K562 (cell line): ENCODE results near the gene DEFB114. TPM values are rescaled to one million over a fixed set of nuclear protein-coding genes. Genes with fewer than 3 reads are reported as not detected.

Experiments used
- ATAC-seq: fragments of 200-7000 bp; cut with Tn5 transposase; 3 replicates; pipeline ENCODE4 v1.9.1; 2020; ENCODE audit warnings: moderate library complexity
- BruUV-seq: library from RNA; stranded (reverse); fragments of 400-500 nt; replicated peaks from 2 replicates; lab custom pipeline; 2021; lab: Mats Ljungman, UMichigan
- CTCF ChIA-PET: fragments of 300-600 bp; formaldehyde crosslinking; extraction: SDS; loops from one replicate; lab custom pipeline; 2021; ENCODE audit warnings: low intra/inter-chr PET ratio; lab: Yijun Ruan, JAX
- POLR2A ChIA-PET: fragments of 300-600, 350-650 bp; sonication (Branson Sonifier 250); formaldehyde crosslinking; extraction: SDS; loops from one replicate; lab custom pipeline; 2021; ENCODE audit warnings: antibody characterized with exemption, inconsistent platforms; lab: Yijun Ruan, JAX
- DNase-seq, 4 experiments: peaks; one replicate each; pipeline versions ENCODE4 v3.0.0 to v3.0.0-alpha.2; 2011 to 2018; ENCODE audit warnings: low spot score in 3 of 4, mixed read lengths in 3 of 4; ENCODE audit errors: extremely low read depth in 1 of 4
- FAIRE-seq: peaks from 2 replicates; lab custom pipeline; 2011; peaks lifted over from hg19 to GRCh38; lab: Jason Lieb, UNC
- H2AFZ ChIP-seq: 2 replicates; pipeline ENCODE4 v1.6.0; 2011; ENCODE audit warnings: low read depth, low read length, control low read depth, inconsistent platforms
- H3K27ac ChIP-seq: fragments of 200-600 bp; 3 replicates; pipeline ENCODE4 v1.8.0; 2011; ENCODE audit warnings: low read depth, mild to moderate bottlenecking, control low read depth, inconsistent platforms, low read length, moderate library complexity, mixed read lengths; ENCODE audit errors: extremely low read depth
- H3K27me3 ChIP-seq, 2 experiments: fragments of 300-600 bp in 1 of 2; 2 replicates in 1 of 2; 3 replicates in 1 of 2; pipeline versions ENCODE4 v1.6.0 to v1.8.0; 2011; ENCODE audit warnings: inconsistent platforms in 2 of 2, low read length in 2 of 2, mild to moderate bottlenecking in 1 of 2, mixed read lengths in 1 of 2, moderate library complexity in 1 of 2; ENCODE audit not compliant: control insufficient read depth in 2 of 2, insufficient read depth in 2 of 2
- H3K36me3 ChIP-seq: fragments of 300-600 bp; 3 replicates; pipeline ENCODE4 v1.8.0; 2011; ENCODE audit warnings: mild to moderate bottlenecking, low read length, inconsistent platforms; ENCODE audit not compliant: control insufficient read depth, insufficient read depth
- H3K4me1 ChIP-seq, 2 experiments: fragments of 200-600 bp in 1 of 2; replicated peaks in 1 of 2; 2 replicates in 1 of 2; 3 replicates in 1 of 2; pipeline versions ENCODE4 v1.5.1 to v1.8.0; 2011; ENCODE audit warnings: inconsistent platforms in 2 of 2, low read length in 2 of 2, mild to moderate bottlenecking in 1 of 2, mixed read lengths in 1 of 2, moderate library complexity in 1 of 2; ENCODE audit not compliant: control insufficient read depth in 2 of 2, insufficient read depth in 2 of 2
- H3K4me2 ChIP-seq: 2 replicates; pipeline ENCODE4 v1.6.1; 2011; ENCODE audit warnings: low read length, control low read depth, inconsistent platforms, mixed read lengths; ENCODE audit not compliant: insufficient read depth
- H3K4me3 ChIP-seq: fragments of 200-600 bp; sonication (generic), shearing (Covaris generic); 2 replicates; pipeline ENCODE4 v1.5.1; 2016; ENCODE audit warnings: control low read depth, inconsistent platforms
- H3K79me2 ChIP-seq: fragments of 200-600 bp; 3 replicates; pipeline ENCODE4 v1.8.0; 2011; ENCODE audit warnings: low read length, inconsistent platforms; ENCODE audit not compliant: control insufficient read depth, insufficient read depth
- H3K9ac ChIP-seq, 2 experiments: 2 replicates each; pipeline versions ENCODE4 v1.6.0 to v1.6.1; 2011; ENCODE audit warnings: low read depth in 2 of 2, low read length in 2 of 2, control low read depth in 1 of 2, inconsistent platforms in 1 of 2, mild to moderate bottlenecking in 1 of 2, mixed read lengths in 1 of 2; ENCODE audit not compliant: insufficient read depth in 1 of 2
- H3K9me1 ChIP-seq: one replicate; pipeline ENCODE4 v1.6.0; 2011; ENCODE audit warnings: inconsistent platforms, mild to moderate bottlenecking, low read length, moderate library complexity; ENCODE audit not compliant: control insufficient read depth, insufficient read depth
- H3K9me3 ChIP-seq: replicated peaks from 2 replicates; pipeline ENCODE4 v1.5.1; 2011; ENCODE audit warnings: low read depth, low read length, inconsistent platforms; ENCODE audit not compliant: control insufficient read depth, insufficient read depth
- H4K20me1 ChIP-seq: replicated peaks from 2 replicates; pipeline ENCODE4 v1.6.1; 2011; ENCODE audit warnings: low read length, inconsistent platforms, mixed read lengths; ENCODE audit not compliant: control insufficient read depth, insufficient read depth
- ARNT ChIP-seq, 2 experiments: fragments of 450-650 bp; IDR thresholded peaks; 2 replicates each; pipeline ENCODE4 v1.6.1; 2016; ENCODE audit warnings: mild to moderate bottlenecking in 1 of 2
- CBX1 ChIP-seq: sonication (generic); IDR thresholded peaks from 2 replicates; pipeline ENCODE4 v1.6.1; 2016; ENCODE audit warnings: antibody characterized with exemption, low read depth, mild to moderate bottlenecking
- CBX5 ChIP-seq: IDR thresholded peaks from 2 replicates; pipeline ENCODE4 v1.6.1; 2014; ENCODE audit warnings: low read depth, borderline replicate concordance
- CLOCK ChIP-seq: fragments of 250-450 bp; sonication (Bioruptor Pico); IDR thresholded peaks from 2 replicates; pipeline ENCODE4 v1.4.0; 2020; ENCODE audit warnings: mild to moderate bottlenecking, moderate library complexity, borderline replicate concordance
- CTBP1 ChIP-seq: fragments of 450-650 bp; IDR thresholded peaks from 2 replicates; pipeline ENCODE4 v1.6.1; 2016; ENCODE audit warnings: borderline replicate concordance
- DNMT1 ChIP-seq: fragments of 450-650 bp; IDR thresholded peaks from 2 replicates; pipeline ENCODE4 v1.6.1; 2016; ENCODE audit warnings: antibody characterized with exemption, mild to moderate bottlenecking
- E2F8 ChIP-seq: fragments of 450-650 bp; IDR thresholded peaks from 2 replicates; pipeline ENCODE4 v1.7.1; 2018; ENCODE audit warnings: mild to moderate bottlenecking, low read depth; ENCODE audit not compliant: partially characterized antibody
- HMGXB4 ChIP-seq: sonication (generic); formaldehyde crosslinking; IDR thresholded peaks from 2 replicates; pipeline ENCODE4 v1.8.1; 2023; ENCODE audit warnings: mild to moderate bottlenecking, missing genetic modification reagents
- NFYB ChIP-seq: IDR thresholded peaks from 2 replicates; pipeline ENCODE4 v1.6.1; 2011; ENCODE audit warnings: mild to moderate bottlenecking, moderate library complexity; ENCODE audit not compliant: insufficient read length; ENCODE audit errors: extremely low read depth
- RFX1 ChIP-seq: fragments of 450-650 bp; IDR thresholded peaks from 2 replicates; pipeline ENCODE4 v1.6.1; 2016; ENCODE audit warnings: mild to moderate bottlenecking, moderate library complexity
- SRSF7 ChIP-seq: fragments of 200-400 bp; formaldehyde crosslinking; optimal IDR thresholded peaks from 2 replicates; pipeline ENCODE3; 2017; ENCODE audit warnings: mild to moderate bottlenecking, low read depth, low read length
- ZFP36 ChIP-seq: fragments of 150-350 bp; IDR thresholded peaks from 2 replicates; pipeline ENCODE4 v1.6.1; 2018; ENCODE audit warnings: low read length, low read depth; ENCODE audit not compliant: partially characterized antibody
- ZNF699 ChIP-seq: fragments of 250-450 bp; sonication (Bioruptor Pico); IDR thresholded peaks from 2 replicates; pipeline ENCODE4 v1.8.0; 2021; ENCODE audit warnings: mild to moderate bottlenecking, moderate library complexity; ENCODE audit not compliant: insufficient replicate concordance
- ZSCAN32 ChIP-seq: fragments of 450-650 bp; formaldehyde crosslinking; IDR thresholded peaks from 2 replicates; pipeline ENCODE4 v1.4.0; 2020; ENCODE audit warnings: mild to moderate bottlenecking, moderate library complexity
- WGBS: fragments of 100-300 bp; shearing (Covaris generic); methylation state at CpG from one replicate; pipeline ENCODE4 v1.1.6; 2016; ENCODE audit warnings: low coverage, mixed read lengths; ENCODE audit not compliant: insufficient coverage; ENCODE audit errors: missing lambda C conversion rate; 5-methylcytosine and 5-hydroxymethylcytosine counted together
- in situ Hi-C: fragments of 300-500 bp; cut with MboI; formaldehyde crosslinking; loops from 4 replicates; pipeline ENCODE4 v1.15.0; 2018; ENCODE audit warnings: inconsistent platforms, mixed read lengths
- intact Hi-C: fragments of 100-400 bp; cut with micrococcal nuclease; formaldehyde crosslinking; loops from 2 replicates; pipeline ENCODE4 v1.14.2; 2022
- polyA plus RNA-seq, 8 experiments: library from polyadenylated mRNA; depleted of rRNA in 4 of 8; stranded (reverse) in 5 of 8; unstranded in 3 of 8; fragments of >200 nt; fragmentation: Nextera tagmentation in 2 of 8; fragmentation: Illumina TruSeq in 1 of 8; extraction: Ambion mirVana in 2 of 8; extraction: Trizol in 1 of 8; gene quantifications; 2 replicates each; pipeline versions ENCODE4 v1.2.1 to v1.2.3, GENCODE V29; 2011 to 2014; ENCODE audit warnings: inconsistent platforms in 1 of 8, missing spikeins in 1 of 8
- total RNA-seq, 7 experiments: library from RNA; depleted of rRNA in 6 of 7; stranded (reverse); fragments of >200 nt in 6 of 7; fragmentation: Illumina TruSeq in 2 of 7; extraction: Trizol in 2 of 7; gene quantifications; 2 replicates each; pipeline versions ENCODE4 v1.2.1 to v1.2.3, GENCODE V29; 2011 to 2021; ENCODE audit warnings: low replicate concordance in 1 of 7
- TF ChIP-seq, protein P1 (sequence below): sonication (generic); formaldehyde crosslinking; IDR thresholded peaks from 2 replicates; pipeline ENCODE4 v1.8.0; 2022; ENCODE audit warnings: mild to moderate bottlenecking, missing genetic modification reagents

The DEFB114 gene
- total and polyA plus RNA-seq, 9 of the 15 experiments (the other 6 are each of a cell fraction or from before 2014, with no cell fraction given), result not detected

DNA sequence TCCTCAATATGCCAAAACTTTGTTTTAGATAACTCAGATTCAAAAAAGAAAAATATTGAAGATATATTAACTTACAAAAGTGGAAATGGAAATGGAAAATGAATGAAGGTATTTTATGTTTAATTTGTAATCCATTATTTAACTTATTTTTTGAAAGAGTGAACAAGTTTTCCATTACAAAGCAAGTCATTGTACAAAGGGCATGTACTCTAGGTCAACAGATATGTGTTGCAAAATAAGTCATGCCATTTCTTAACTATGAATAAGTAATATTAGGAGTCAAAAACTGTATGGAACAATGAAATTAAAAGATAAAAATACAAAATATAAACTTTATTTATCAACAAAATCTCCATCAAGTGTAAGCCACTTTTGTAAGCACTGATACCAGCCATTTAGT lies 31.3 kb upstream of the DEFB114 start (continued):
- TF ChIP-seq E2F8 (no peak), CBX1 (no peak), CBX5 (no peak), ARNT (IDR thresholded peaks at IDR 0.05) (no peak), SRSF7 (no peak)
- TF ChIP-seq, protein P1, sequence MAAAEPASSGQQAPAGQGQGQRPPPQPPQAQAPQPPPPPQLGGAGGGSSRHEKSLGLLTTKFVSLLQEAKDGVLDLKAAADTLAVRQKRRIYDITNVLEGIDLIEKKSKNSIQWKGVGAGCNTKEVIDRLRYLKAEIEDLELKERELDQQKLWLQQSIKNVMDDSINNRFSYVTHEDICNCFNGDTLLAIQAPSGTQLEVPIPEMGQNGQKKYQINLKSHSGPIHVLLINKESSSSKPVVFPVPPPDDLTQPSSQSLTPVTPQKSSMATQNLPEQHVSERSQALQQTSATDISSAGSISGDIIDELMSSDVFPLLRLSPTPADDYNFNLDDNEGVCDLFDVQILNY (CRISPR knock-in tag), result no peak

DNA sequence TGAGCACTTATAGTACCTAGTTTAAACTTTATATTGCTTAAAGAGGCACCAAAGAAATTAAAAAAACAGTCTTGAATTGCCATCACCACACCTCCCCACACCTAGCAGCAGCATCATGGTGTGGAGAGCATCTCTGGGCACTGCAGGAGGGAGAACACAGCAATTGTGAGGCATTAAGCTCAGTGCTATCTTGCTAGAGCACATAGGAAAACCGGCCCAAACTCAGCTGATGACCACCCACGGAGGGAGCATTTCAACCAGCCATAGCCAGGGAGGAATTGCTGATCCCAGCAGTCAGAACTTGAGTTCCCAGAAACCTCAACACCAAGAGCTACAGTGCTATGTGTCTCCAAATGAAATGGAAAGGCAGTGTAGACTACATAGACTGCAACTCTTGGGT lies 24.9 kb upstream of the DEFB114 start:
- no peaks in the 10 kb centered on the region for H3K36me3 ChIP-seq
- H3K9ac ChIP-seq, result no peak overlapping the region
- in situ Hi-C loops (no loop called here), intact Hi-C loops (no loop called here)
- ATAC-seq (no peak; the same call in 2 of the 3 replicates), DNase-seq (no peak), FAIRE-seq (no peak)
- WGBS, result 3% methylated on average over 2 of the region's 2 CpGs
- H3K9me1 ChIP-seq, result no peaks in the 10 kb centered on the region
- H2AFZ ChIP-seq, result no peak overlapping the region
- H3K4me1 ChIP-seq, result no peaks in the 10 kb centered on the region
- ChIA-PET CTCF (no interaction called here), POLR2A (no interaction called here)
- H3K27ac ChIP-seq, result no peak overlapping the region
- no peak overlapping the region for H3K4me3 ChIP-seq
- H4K20me1 ChIP-seq, result no peaks in the 10 kb centered on the region
- no peak overlapping the region for H3K4me2 ChIP-seq
- H3K27me3 ChIP-seq, result no peaks in the 10 kb centered on the region
- H3K79me2 ChIP-seq, result no peaks in the 10 kb centered on the region
- no peaks in the 10 kb centered on the region for H3K9me3 ChIP-seq
- no TSS peak for BruUV-seq
- no peak for TF ChIP-seq CTBP1
- no peak for TF ChIP-seq NFYB
- no peak for TF ChIP-seq RFX1
- TF ChIP-seq ZSCAN32 (CRISPR knock-in tag), result no peak
- TF ChIP-seq CLOCK (CRISPR knock-in tag), result no peak
- no peak for TF ChIP-seq HMGXB4 (CRISPR knock-in tag)
- TF ChIP-seq DNMT1, result no peak
- TF ChIP-seq ZFP36, result no peak
- no peak for TF ChIP-seq ZNF699 (CRISPR knock-in tag)
